HG03520 (cell line): ENCODE data around the gene DGCR2.

Experiments used
- ATAC-seq: cut with Tn5 transposase; IDR thresholded peaks from one replicate; pipeline ENCODE4 v1.9.1; 2021; ENCODE audit warnings: mild to moderate bottlenecking, moderate library complexity; ENCODE audit not compliant: unreplicated experiment

Gene DGCR2

GRCh38 chr22:19127329-19128008 lies 5.3 kb upstream of the DGCR2 start:
- no peak for ATAC-seq

- ATAC-seq: no peak
Measured at GRCh38 chr22:19126309-19127273, 4.4 kb upstream of the DGCR2 start.

- ATAC-seq: no peak
Measured at GRCh38 chr22:19125474-19126308, 3.5 kb upstream of the DGCR2 start.

GRCh38 chr22:19125011-19125410 lies 2.8 kb upstream of the DGCR2 start:
- ATAC-seq: no peak

GRCh38 chr22:19124377-19124776 lies 2.2 kb upstream of the DGCR2 start:
- no peak for ATAC-seq

- ATAC-seq: no peak
Measured at GRCh38 chr22:19123936-19124335, 1.7 kb upstream of the DGCR2 start.

- ATAC-seq: no peak
Measured at GRCh38 chr22:19122752-19123492, 710 bp upstream of the DGCR2 start.

GRCh38 chr22:19121631-19122142 lies 525 bp downstream of the DGCR2 start:
- ATAC-seq: peak; percentile 11

GRCh38 chr22:19120829-19121630 lies 1.2 kb downstream of the DGCR2 start:
- no peak for ATAC-seq

GRCh38 chr22:19119949-19120348 lies 2.3 kb downstream of the DGCR2 start:
- ATAC-seq: no peak

- no peak for ATAC-seq
Measured at GRCh38 chr22:19118329-19118880, 3.8 kb downstream of the DGCR2 start.

- ATAC-seq: no peak
Measured at GRCh38 chr22:19117111-19117512, 5.1 kb downstream of the DGCR2 start.

GRCh38 chr22:19115628-19116027 lies 6.6 kb downstream of the DGCR2 start:
- no peak for ATAC-seq

GRCh38 chr22:19114984-19115552 lies 7.1 kb downstream of the DGCR2 start:
- no peak for ATAC-seq

GRCh38 chr22:19113429-19113828 lies 8.8 kb downstream of the DGCR2 start:
- ATAC-seq: no peak

GRCh38 chr22:19111584-19111983 lies 10.6 kb downstream of the DGCR2 start:
- ATAC-seq: no peak

- ATAC-seq: no peak
Measured at GRCh38 chr22:19111140-19111539, 11.1 kb downstream of the DGCR2 start.

GRCh38 chr22:19110646-19111045 lies 11.6 kb downstream of the DGCR2 start:
- ATAC-seq: no peak

- no peak for ATAC-seq
Measured at GRCh38 chr22:19110064-19110458, 12.2 kb downstream of the DGCR2 start.
